AG09319 (cell line): ENCODE measurements around the gene CD38.

Experiments
- DNase-seq: peaks from one replicate; pipeline ENCODE4 v3.0.0-alpha.2; 2010; ENCODE audit warnings: low read depth; ENCODE audit errors: extremely low read depth
- TF ChIP-seq, protein P1 (sequence below): IDR thresholded peaks from 2 replicates; pipeline ENCODE4 v1.5.1; 2011; ENCODE audit warnings: low read depth, mild to moderate bottlenecking, inconsistent platforms, low read length, moderate library complexity

Gene CD38

DNA sequence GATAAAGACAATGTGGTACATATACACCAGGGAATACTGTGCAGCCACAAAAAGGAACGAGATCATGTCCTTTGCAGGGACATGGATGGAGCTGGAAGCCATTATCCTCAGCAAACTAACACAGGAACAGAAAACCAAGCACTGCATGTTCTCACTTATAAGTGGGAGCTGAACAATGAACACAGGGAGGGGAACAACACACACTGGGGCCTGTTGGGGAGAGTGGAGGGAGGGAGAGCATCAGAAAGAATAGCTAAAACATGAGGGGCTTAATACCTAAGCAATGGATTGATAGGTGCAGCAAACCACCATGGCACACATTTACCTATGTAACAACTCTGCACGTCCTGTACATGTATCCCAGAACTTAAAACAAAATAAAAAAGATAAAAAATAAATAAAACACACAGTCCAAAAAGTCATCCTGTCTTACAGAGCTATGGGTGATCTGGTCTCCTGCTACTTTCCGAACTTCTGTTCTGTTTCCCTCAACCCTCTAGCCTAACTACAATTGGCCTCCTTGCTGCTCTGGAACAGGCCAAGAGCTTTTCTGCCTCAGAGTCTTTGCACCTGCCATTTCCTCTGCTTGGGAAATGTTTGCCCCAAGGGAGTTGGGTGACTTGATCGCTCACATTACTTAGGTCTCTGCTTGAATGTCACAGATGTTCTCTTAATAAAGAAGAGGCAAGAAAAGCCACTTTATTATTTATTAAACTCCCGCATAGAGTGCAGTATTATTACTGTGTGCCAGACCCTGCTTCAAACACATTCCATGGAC is 1.1 kb upstream of the CD38 start:
- DNase-seq = no peak
- TF ChIP-seq, protein P1, sequence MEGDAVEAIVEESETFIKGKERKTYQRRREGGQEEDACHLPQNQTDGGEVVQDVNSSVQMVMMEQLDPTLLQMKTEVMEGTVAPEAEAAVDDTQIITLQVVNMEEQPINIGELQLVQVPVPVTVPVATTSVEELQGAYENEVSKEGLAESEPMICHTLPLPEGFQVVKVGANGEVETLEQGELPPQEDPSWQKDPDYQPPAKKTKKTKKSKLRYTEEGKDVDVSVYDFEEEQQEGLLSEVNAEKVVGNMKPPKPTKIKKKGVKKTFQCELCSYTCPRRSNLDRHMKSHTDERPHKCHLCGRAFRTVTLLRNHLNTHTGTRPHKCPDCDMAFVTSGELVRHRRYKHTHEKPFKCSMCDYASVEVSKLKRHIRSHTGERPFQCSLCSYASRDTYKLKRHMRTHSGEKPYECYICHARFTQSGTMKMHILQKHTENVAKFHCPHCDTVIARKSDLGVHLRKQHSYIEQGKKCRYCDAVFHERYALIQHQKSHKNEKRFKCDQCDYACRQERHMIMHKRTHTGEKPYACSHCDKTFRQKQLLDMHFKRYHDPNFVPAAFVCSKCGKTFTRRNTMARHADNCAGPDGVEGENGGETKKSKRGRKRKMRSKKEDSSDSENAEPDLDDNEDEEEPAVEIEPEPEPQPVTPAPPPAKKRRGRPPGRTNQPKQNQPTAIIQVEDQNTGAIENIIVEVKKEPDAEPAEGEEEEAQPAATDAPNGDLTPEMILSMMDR = no peak

DNA sequence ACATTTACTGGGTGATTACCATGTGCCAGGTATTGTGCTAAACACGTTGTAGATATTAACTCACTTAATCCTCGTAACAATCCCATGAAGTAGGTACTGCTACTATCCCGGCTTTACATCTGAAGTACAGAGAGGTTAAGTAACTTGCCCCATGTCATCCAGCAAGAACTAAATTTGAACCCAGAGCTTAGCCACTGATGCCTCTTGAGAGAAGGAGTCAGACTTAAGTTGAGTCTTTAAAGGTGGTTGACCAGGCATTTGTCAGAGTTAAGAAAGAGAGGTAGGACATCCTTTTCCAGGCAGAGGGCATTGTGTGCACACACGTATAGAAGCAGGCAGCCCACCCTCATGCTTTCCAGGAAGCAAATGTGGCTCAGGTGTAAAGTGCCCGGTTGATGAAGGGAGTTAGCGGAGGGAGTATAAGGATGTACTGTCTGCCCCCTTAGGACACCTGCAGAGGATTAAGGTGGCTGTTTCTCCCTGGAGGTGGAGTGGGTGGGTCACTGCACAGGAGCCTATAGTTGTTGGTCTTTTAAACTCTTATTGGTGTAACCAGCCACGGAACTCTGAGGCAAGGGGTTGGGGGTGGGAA is 335 bp upstream of the CD38 start:
- no peak for DNase-seq

DNA sequence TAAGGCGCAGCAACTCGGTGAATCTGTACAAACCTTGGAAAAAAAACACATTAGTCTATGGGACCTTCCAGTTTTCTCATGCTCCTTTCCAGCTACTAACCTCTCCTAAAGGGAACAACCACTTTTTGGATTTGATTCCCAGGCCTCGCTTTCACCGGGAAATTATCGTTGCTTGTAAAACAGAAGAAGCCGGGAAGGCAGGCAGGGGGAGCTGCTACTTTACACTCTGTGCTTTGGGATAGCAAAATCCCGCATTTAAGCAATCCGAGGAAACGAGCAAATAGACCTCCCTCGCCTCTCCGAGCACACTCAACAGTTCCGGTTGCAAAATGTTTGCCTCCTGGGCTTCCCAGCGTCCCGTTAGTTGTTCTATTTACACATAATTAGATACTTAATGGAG is 1.2 kb downstream of the CD38 start:
- TF ChIP-seq, protein P1 = peak; percentile 51
- DNase-seq = no peak

More for the DNA sequence above, 335 bp upstream of the CD38 start:
- TF ChIP-seq, protein P1 = no peak

DNA sequence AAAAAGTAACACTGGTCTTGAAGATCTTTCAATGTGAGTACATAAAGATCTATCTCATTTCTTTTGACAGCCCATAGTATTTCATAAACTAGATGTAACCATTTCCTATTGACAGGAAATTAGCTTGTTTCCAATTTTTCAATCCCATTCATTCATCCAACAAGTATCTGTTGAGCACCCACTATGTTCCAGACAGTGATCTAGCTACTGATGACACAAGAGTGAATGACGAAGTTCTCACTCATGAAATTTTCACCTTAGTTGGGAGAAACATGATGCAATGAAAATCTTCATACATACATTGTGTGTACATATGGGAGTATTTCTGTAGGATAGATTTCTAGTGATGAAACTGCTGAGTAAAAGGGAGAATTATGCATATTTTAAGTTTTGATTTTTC is 1.7 kb downstream of the CD38 start:
- TF ChIP-seq, protein P1 = no peak
- no peak for DNase-seq

DNA sequence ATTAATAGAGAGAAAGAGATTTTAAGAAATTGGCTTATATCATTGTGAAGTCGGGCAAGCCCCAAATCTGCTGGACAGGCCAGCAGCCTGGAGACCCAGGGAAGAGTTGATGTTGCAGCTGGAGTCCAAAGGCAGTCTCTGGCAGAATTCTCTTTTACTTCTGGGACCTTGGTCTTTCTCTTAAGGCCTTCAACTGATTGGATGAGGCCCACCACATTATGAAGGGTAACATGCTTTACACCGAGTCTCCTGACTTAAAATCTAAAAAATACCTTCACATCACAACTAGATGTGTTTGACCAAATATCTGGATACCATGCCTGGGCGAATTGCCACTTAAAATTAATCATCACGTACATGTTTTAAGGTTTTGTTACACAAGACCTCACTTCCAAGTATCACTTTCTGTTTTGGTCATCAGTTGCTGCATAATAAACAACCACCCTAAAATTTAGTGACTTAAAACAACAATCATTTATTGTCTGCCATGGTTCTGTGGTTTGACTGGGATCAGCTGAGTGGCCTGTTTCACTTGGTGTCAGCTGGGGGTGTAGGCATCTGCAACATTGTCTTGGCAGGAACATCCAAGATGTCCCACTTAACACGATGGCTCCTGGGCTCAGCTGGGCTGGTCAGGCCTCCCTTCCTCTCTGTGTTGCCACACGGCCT is 3.4 kb downstream of the CD38 start:
- DNase-seq = no peak
- TF ChIP-seq, protein P1 = no peak

DNA sequence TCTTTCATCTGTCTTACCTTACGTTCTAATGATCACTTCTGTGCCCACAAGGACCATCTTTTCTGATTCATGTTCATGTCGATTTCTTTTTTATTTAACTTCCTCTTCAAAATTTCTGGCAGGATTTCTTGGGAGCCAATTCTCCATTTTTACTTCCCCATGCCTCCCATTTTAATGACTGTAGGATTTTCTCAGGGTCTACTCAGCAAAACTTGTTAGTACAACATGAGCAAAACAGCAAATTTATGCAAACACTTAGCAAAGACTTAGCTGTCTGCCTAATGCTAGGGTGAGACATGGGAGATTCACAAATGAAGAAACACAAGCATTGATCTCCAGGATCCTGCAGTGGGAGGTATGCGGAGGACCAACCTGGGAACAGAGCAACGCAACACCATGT is 5.5 kb downstream of the CD38 start:
- TF ChIP-seq, protein P1 = no peak
- DNase-seq = no peak
